ENCODE measurements around the gene PIK3AP1.
"Not testable (repeated sequence)": the region's sequence is repeated elsewhere in the genome, so short reads cannot be mapped to it uniquely, and the experiment has no call there.

The PIK3AP1 gene

DNA sequence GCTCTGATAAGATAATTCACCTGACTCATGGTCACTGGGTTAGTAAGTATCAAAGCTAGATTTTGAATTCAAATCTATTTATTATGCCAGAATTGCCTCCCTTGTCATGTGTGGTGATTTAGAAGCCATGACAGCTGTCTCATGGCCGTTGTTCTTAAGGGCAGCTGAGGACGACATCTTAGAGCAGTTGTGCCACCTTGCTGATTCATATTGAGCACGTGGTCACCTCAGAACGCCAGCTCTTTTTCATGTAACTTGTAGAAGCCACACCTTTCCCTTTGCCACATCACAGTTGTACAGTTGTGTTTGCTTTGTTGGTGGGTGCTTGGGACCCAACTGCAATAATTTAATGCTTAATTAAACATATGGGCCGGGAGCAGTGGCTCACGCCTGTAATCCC is 4.3 kb upstream of the PIK3AP1 start:
- no peak for DNase-seq (ENCODE audit: low spot score)

DNA sequence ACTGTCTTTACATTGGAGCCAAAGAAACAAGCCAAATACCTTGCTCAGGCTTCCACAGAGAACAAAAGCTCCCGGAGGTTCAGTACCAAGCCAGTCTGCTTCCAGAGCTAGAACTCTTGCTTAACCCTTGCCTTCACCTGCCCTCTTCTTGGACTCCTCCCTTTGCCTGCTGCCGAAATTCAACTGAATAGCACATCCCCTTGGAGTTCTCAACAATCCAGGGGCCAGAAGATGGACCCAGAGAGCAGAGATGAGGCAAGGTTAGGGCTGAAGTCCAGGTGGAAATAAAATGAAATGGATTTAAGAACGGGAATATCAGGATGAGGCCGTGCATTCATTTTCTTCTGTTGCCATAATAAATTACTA is 876 bp upstream of the PIK3AP1 start:
- DNase-seq (ENCODE audit: low spot score), result peak; percentile 43

DNA sequence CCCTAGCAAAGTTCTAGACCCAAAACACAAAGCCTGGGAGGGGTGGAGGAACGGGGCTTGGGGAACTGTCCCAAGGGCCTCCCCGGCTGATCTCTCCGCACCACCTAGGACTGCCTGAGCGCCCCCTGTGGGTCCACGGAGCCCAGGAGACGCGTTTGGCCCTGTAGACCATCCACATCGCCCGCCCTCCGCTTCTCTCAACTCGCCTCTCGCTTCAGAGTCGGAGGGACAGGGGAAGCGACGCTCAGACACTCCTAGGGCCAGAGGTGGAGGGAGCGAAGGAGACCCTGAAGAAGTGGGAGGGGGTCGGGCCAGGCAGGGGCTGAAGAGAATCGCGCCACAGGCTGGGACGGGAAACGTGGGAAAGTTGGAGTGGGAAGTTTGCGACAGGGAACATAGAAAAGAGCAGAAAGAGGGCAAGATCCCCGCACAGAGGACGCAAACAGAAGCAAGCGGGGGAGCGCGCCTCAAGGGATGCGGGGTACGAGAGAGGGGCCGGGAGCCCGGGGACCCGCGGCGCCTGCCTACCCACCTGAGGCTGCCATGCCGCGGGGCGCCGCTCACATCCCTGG is 378 bp downstream of the PIK3AP1 start:
- peak; percentile 74 for DNase-seq (ENCODE audit: low spot score)

DNA sequence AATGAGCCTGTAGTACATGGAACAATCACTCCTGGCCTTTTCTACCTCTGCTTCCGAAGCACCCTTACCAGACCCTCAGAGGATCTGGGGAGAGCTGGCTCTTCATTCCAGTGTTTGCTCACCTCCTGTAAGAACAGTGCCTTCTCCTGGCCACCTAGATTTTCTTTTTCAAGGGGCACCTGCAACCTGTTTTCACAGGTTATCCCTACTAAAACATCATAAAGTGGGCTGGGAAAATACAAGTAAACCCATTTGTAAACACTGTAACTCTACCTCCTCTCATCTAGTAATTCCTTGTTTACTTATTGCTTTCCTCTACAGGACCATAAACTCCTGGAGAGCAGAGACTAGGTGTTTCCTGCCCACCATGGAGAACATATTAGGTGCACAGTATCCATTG is 1.1 kb downstream of the PIK3AP1 start:
- no peak for DNase-seq (ENCODE audit: low spot score)

DNA sequence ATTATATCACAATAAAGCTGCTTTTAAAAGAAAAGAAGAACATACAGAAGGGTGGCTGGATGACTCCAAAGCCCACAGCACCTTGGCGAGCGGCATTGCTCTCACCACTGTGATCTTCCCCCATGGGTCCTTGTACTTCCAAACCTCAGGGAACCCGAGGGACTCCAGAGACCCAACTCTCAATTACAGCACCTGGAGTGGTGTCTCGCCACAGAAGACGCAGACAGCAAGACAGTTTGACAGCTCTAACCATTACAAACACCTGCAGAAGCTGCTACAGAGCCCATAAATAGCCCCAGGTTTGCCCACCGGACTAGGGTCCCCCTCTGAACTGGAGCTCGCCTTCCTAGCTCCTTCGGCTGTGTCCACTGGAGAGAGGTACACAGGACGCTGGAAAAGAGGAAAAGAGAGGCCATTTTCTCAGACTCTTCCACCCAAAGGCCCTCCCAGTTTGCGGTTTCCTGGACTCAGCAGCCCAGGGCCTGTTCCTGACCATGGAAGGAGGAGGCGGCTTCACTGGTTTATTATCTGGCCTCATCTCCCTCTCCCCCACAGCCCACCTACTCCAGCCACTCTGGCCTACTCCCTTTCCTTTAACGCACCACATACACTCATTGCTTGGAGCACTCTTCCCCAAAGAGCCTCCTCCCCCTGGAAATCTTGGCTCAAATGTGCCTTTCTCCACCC is 1.9 kb downstream of the PIK3AP1 start:
- DNase-seq (ENCODE audit: low spot score), result no peak

DNA sequence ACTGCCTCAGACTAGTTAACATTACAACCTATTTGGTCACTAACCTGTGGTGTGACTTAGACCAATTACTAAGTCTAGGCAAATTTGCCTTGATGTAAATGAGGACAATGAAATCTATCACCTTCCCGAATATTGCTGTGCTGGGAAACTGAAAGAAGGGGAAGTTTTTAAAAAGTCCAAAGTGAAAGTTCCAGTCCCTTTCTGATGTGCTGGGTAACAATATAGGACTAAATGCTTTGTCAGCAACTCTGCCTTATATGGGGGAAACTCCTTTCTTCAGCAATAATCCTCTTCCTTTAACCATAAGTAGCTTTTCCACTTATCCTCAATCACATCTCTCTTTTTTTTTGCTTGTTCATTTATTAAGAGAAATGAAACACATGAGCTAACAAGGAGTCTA is 3.9 kb downstream of the PIK3AP1 start:
- no peak for DNase-seq (ENCODE audit: low spot score)

DNA sequence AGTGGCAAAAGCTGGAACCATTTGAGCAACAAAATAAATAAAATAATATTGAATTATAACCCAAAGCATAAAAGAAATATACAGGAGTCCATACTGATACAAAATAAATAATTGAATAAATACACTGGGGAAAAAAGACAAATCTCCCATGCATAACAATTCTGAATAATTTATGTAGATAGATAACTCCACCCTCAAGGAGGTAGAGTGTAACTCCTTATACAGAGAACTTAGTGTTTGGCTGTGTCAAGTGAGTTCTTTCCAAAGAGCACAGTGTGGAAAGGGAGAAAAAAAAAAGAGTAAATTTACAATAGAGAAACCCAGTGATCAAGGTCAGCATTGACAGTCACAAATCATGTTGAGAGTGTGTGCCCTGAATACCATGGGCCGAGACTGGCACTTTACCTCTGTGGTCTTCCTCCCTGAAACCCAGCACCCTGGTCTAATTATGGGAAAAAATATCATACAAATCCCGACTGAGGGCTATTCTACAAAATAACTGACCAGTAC is 5.5 kb downstream of the PIK3AP1 start:
- no peak for DNase-seq (ENCODE audit: low spot score)

DNA sequence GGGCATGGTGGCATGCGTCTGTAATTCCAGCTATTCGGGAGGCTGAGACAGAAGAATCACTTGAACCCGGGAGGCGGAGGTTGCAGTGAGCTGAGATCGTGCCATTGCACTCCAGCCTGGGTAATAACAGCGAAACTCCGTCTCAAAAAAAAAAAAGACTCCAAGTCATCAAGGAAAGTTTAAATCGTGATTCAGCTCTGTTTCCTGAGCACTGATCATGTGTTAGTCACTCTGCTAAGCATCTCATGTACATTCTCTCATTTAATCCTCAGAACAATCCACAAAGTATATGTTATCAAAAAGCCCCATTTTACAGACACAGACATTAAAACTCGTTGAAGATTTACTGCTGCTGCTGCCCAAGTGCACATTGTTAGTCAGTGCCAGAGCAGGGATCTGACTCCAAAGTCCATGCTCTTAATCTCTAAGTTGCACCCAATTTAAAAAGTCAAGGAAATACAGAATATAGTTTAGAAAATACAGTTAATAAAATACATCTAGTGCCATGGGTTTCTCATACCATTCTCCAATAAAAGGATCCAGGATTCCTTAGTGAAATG is 6.2 kb downstream of the PIK3AP1 start:
- no peak for DNase-seq (ENCODE audit: low spot score)

DNA sequence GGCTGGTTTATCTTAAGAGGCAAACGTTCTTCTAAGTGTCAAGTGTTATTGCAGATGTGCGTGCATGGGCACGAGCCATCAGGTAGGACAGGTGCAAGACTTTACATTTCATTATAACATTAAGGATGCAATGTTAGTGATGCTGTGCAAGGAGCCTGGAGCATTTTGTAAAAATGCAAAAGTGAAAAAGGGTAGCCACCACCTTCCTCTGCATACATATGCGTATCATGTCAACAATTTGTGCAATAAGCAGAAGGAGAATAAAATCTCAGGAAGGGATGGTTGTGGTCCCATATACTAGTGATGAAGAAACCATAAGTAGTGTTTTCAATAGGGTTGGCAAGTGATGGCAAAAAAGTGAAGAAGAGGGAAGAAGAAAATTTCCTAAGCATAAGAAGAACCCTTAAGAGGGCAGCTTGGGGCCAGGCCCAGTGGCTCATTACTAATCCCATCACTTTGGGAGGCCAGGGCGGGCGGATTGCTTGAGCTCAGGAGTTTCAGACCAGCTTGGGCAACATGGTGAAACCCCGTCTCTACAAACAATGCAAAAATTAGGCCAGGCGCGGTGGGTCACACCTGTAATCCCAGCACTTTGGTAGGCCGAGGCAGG is 7.5 kb downstream of the PIK3AP1 start:
- DNase-seq (ENCODE audit: low spot score), result no peak

DNA sequence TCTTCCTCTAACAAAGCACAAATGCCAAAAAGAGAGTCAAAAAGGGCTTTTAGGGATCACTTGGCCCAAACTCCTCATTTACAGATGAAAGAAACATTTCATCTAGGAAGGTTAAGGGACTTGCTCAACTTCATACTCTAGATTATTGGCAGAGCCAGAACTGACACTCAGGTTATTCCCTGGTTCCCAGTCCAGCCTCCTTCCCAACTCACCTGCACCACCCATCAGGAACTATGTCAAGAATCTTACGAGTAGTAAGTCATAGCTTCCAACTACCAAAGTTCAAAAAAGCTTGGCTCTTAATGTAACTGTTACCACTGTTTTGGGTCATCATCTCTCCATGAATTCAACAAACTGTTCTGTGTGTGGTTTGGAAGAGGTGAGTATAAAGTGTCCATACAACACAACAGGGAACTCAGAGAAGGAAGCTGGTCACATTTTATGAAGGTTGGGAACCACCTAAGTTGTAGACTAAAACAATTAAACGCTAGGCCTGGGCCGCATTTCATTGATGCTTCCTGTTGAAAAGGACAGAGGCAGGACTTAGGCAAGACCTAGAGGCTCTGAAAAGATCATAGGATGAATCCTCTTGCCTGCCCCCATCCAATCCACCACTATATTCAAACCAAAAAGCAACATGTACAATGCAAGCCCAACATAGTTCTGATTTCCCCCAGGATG is 9.1 kb downstream of the PIK3AP1 start:
- DNase-seq (ENCODE audit: low spot score), result no peak

DNA sequence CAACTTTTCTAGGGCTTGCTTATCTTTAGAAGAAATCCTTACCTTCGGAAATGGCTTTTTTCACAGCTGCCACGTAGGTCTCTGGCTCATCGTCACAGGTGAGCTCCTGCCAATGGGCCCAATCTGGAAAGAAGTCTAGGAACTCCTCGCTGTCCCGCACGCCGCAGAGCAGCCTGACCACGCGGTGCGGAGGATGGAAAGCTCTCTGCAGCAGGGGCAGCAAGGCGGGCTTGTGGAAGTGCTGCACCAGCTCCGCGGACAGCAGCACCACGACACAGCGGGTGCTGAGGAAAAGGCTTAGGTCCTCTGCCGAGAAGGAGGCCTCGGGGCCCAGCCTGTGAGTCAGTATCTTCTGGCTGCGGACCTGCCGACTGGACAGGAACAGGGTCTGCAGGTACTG is 10.8 kb downstream of the PIK3AP1 start:
- no peak for DNase-seq (ENCODE audit: low spot score)

DNA sequence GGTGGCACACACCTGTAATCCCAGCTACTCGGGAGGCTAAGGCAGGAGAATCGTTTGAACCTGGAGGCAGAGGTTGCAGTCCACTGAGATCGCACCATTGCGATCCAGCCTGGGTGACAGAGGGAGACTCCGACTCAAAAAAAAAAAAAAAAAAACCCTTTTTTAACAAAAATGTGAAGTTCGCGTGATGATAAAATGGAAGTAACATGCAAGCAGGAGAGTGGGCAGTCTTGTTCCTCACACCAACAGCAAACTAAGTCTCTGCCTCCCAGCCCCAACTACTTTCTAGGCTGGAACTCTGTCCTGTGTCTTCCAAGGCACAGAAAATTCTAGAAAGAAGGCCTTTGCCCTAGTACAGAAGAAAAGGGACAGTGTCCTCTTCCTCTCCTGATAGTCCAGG is 11.3 kb downstream of the PIK3AP1 start:
- DNase-seq (ENCODE audit: low spot score), result no peak

DNA sequence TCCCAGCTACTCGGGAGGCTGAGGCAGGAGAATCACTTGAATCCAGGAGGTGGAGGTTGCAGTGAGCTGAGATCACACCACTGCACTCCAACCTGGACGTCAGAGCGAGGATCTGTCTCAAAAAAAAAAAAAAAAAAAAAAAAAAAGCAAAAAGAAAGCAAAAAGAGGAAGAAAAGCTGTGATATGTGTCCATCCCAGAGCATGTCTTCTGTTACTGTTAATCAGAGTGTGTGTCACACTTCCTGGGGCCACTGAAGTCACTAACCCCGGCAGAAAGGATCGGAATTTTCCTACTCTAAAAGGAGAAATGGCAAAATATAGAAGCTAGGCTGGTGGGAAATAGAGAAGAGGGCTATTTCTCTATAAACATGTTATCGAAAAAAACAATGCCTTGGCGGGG is 11.9 kb downstream of the PIK3AP1 start:
- DNase-seq (ENCODE audit: low spot score), result no peak

DNA sequence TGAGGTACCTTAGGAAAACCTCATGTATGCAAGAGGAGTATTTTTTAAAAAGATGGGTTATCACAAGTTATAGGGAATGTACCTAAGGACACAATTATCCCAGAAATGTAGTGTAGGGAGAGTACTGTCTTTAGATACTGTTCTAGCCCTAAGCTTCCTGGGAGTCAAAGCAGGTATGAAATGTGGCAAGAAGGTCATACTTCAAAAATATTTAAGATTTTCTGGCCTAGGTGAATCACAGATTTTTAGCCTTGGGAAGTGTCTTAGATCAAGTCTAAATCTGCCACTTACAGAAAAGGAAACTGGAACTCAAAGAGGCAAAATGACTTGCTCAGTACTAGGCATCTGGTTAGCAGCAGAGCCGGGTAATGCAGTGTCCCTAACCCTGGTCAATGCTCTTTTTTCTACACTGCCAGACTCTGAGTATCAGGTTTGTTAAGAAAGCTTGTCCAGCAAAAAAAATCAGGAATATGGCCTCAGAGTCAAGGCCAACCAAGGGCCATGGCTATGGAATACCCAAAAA is 13.9 kb downstream of the PIK3AP1 start:
- no peak for DNase-seq (ENCODE audit: low spot score)

DNA sequence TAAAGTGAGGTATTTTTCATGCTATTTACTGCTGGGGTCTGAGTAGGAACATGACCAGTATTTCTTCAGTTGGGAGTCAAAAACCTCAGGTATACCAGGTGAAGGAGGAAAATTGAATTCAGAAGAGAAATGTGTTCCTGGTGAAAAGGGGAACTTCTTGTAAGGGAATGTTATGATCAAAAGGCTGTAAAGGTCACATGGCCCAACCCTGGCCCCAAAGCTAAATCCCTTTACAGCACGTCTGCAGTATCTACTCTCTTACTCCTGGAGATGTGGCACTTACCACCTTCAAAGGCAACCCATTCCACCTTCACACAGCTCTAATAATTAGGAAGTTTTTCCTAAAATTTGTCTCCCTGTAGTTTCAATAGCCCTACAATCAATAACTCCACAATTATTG is 15.2 kb downstream of the PIK3AP1 start:
- DNase-seq (ENCODE audit: low spot score), result no peak

DNA sequence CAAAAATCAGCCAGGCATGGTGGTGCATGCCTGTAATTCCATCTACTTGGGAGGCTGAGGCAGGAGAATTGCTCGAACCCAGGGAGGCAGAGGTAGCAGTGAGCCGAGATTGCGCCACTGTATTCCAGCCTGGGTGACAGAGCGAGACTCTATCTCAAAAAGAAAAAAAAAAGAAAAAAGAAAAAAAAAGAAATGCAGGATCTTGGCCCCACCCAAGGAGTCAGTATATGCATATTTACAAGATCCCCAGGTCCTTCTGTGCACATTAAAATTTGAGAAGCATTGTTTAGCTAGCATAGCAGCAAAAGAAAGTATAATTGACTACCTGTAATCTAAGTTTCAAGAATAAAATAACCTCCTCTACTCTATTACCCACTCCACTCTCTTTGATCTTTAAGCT is 15.8 kb downstream of the PIK3AP1 start:
- no peak for DNase-seq (ENCODE audit: low spot score)

DNA sequence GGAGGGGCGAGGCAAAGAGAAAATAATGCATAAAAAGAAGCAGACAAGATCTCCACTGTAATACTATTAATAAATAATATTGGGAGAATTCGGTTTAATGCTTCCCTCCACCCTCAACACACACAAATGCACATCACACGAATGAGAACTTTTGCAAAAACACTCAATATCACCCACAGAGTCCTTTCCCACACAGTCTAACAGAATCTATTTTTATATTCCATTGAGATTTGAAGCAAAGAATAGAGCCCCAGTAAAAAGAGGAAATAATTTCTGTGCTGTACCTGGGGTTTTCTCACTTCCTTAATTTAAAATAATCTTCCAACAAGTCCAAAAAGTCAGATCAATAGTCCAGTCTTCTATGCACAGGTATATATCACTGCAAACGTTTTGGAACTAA is 17.0 kb downstream of the PIK3AP1 start:
- no peak for DNase-seq (ENCODE audit: low spot score)

DNA sequence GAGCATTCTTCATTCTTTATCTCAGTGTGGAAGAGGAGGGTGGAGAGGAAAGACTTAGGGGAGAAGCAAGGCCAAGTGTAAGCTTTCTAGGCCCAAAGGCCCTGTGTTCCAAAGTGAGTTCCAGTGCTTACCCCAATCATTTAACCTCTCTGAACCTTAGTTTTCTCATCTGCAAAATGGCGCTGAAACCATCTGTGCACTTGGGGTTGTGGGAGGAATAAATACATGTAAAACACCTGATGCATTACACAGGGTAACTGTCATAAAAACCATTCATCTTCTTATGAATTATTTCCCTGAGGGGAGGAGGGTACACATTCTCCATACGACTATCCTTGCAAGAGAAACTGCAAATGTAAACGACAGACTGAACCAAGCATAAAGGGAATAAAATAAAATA is 19.0 kb downstream of the PIK3AP1 start:
- DNase-seq (ENCODE audit: low spot score), result no peak

DNA sequence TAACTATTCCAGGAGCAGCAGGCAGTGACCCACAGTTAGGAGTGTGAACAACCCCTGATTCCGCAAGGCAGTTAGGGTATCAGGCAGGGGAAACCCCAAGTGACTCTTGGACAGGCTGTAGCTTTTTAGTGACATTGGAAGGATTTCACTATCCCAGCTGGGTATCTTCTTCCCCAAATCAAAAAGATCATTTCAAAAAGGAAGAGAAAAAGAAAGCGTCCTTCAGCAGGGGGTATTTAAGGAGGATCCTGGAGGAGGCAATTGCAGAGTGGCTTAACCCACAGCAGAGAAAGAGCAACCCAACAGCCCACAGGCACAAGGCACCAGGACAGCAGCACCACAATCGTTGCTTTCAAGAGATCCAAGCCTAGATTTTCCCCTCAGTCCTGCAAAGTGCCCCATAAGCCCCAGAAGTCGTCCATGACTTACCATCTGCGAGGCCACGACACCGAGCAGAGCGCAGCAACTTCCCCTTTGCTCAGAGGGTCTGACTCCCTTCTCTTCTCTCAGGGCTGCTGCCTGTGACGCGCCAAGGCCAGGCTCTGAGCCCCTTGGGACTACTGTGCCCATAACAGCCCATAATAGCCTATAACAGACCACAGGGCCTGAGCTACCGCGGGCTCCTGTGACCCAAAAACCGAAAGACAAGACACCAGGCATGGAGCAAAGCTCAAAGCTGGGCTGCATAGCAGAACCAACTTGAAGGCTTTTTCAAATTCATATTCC is 19.8 kb downstream of the PIK3AP1 start:
- no peak for DNase-seq (ENCODE audit: low spot score)

DNA sequence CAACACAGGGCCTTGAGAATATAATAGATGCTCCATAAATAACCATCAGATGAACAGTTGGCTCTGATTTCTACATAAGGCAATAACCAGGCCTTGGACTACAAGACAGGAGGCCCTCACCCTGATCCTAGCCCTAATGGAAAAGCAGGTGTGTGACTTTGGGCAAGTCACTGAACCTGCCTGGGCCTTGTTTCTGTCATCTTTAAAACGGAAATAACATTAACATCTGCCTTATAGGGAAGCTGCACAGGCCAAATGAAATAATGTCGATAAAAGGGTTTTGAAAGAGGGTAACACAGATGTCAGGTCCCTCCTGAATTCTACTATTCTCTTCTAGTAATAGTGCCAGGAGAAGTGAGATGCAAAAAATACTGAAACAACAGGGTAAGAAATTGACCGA is 20.7 kb downstream of the PIK3AP1 start:
- DNase-seq (ENCODE audit: low spot score), result no peak

DNA sequence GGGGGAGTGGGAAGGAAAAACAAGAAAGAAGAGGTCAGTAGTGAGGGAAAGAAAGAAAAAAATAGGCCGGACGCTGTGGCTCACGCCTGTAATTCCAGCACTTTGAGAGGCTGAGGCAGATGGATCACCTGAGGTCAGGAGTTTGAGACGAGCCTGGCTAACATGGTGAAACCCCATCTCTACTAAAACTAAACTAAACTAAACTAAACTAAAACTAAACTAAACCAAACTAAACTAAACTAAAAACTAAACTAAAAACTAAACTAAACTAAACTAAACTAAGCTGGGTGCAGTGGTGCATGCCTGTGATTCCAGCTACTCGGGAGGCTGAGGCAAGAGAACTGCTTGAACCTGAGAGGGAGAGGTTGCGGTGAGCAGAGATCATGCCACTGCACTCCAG is 22.0 kb downstream of the PIK3AP1 start:
- DNase-seq (ENCODE audit: low spot score), result not testable (repeated sequence)

DNA sequence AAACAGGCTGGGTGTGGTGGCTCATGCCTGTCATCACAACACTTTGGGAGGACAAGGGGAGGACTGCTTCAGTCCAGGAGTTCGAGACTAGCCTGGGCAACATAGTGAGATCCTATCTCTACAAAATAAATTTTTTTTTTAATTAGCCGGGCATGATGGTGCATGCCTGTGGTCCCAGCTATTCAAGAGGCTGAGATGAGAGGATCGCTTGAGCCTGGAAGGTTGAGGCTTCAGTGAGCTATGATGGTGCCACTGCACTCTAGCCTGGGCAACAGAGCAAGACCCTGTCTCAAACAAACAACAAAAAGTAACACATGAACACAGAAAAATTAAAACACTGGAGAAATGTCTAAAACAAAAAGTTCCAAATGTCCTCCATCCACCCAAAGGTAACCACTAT is 22.9 kb downstream of the PIK3AP1 start:
- no peak for DNase-seq (ENCODE audit: low spot score)
